ENCODE measurements around the gene SLC36A4.

- TF ChIP-seq CTCF (conservative IDR thresholded peaks at IDR 0.05; ENCODE audit: low read depth, low read length): no peak
- no peak for TF ChIP-seq CHD1 (IDR thresholded peaks at IDR 0.05; ENCODE audit: low read depth, low read length)
- no peak for TF ChIP-seq NFE2L2 (IDR thresholded peaks at IDR 0.05; ENCODE audit: low read depth, low read length)
- no peak for TF ChIP-seq RCOR1 (IDR thresholded peaks at IDR 0.05; ENCODE audit: insufficient replicate concordance, low read length)
- TF ChIP-seq RFX5 (IDR thresholded peaks at IDR 0.05; ENCODE audit: low read depth, low read length): no peak
Measured at GRCh38 chr11:93229876-93230275, 32.1 kb upstream of the SLC36A4 start.

Data from IMR-90 (cell line).